GM18867 (cell line): ENCODE results near the gene ANKK1.

Experiments
- ATAC-seq: cut with Tn5 transposase; IDR thresholded peaks from one replicate; pipeline ENCODE4 v1.9.1; 2021; ENCODE audit warnings: mild to moderate bottlenecking, moderate library complexity; ENCODE audit not compliant: unreplicated experiment

Gene ANKK1

GRCh38 chr11:113407163-113407562 lies 19.6 kb downstream of the ANKK1 start:
- ATAC-seq: no peak

- ATAC-seq: no peak
These were observed 20.6 kb downstream of the ANKK1 start for GRCh38 chr11:113408206-113408605.

GRCh38 chr11:113408887-113409286 lies 21.3 kb downstream of the ANKK1 start:
- ATAC-seq: no peak

- ATAC-seq: no peak
These were observed 21.9 kb downstream of the ANKK1 start for GRCh38 chr11:113409526-113409925.

- no peak for ATAC-seq
These were observed 23.0 kb downstream of the ANKK1 start for GRCh38 chr11:113410414-113411135.

- no peak for ATAC-seq
These were observed 24.0 kb downstream of the ANKK1 start for GRCh38 chr11:113411536-113411935.

GRCh38 chr11:113412675-113413074 lies 25.1 kb downstream of the ANKK1 start:
- no peak for ATAC-seq

- ATAC-seq: no peak
These were observed 27.8 kb downstream of the ANKK1 start for GRCh38 chr11:113415343-113415742.

- peak; percentile 83 for ATAC-seq
These were observed 29.8 kb downstream of the ANKK1 start for GRCh38 chr11:113417428-113417827.

GRCh38 chr11:113419454-113420003 lies 31.9 kb downstream of the ANKK1 start:
- ATAC-seq: no peak

- ATAC-seq: no peak
These were observed 33.2 kb downstream of the ANKK1 start for GRCh38 chr11:113420808-113421207.

- no peak for ATAC-seq
These were observed 39.1 kb downstream of the ANKK1 start for GRCh38 chr11:113426686-113427085.

- ATAC-seq: no peak
These were observed 44.2 kb downstream of the ANKK1 start for GRCh38 chr11:113431746-113432145.

- no peak for ATAC-seq
These were observed 47.8 kb downstream of the ANKK1 start for GRCh38 chr11:113435190-113435968.

GRCh38 chr11:113436672-113437252 lies 49.2 kb downstream of the ANKK1 start:
- no peak for ATAC-seq

GRCh38 chr11:113440816-113441215 lies 53.2 kb downstream of the ANKK1 start:
- ATAC-seq: no peak

GRCh38 chr11:113444502-113445123 lies 57.0 kb downstream of the ANKK1 start:
- no peak for ATAC-seq

- peak; percentile 77 for ATAC-seq
These were observed 58.5 kb downstream of the ANKK1 start for GRCh38 chr11:113446112-113446511.

- ATAC-seq: no peak
These were observed 59.4 kb downstream of the ANKK1 start for GRCh38 chr11:113446938-113447337.

- ATAC-seq: no peak
These were observed 60.2 kb downstream of the ANKK1 start for GRCh38 chr11:113447621-113448315.

- ATAC-seq: no peak
These were observed 60.7 kb downstream of the ANKK1 start for GRCh38 chr11:113448316-113448677.
